Measurements from ENCODE around the gene CNTF.
A peak's percentile ranks its signal among the peaks of the same experiment; 100 is the strongest.

CNTF gene

GRCh38 chr11:58626934-58627483 lies 4.5 kb downstream of the CNTF start:
- no peak for TF ChIP-seq CTCF (IDR thresholded peaks at IDR 0.05)

- no peak for TF ChIP-seq CTCF (IDR thresholded peaks at IDR 0.05)
Measured at GRCh38 chr11:58628446-58628845, 6.0 kb downstream of the CNTF start.

GRCh38 chr11:58629857-58630256 lies 7.4 kb downstream of the CNTF start:
- peak; percentile 59 for TF ChIP-seq CTCF (IDR thresholded peaks at IDR 0.05)

- no peak for TF ChIP-seq CTCF (IDR thresholded peaks at IDR 0.05)
Measured at GRCh38 chr11:58631378-58631777, 8.9 kb downstream of the CNTF start.

- no peak for TF ChIP-seq CTCF (IDR thresholded peaks at IDR 0.05)
Measured at GRCh38 chr11:58632510-58632909, 10.0 kb downstream of the CNTF start.

GRCh38 chr11:58636587-58636986 lies 14.1 kb downstream of the CNTF start:
- TF ChIP-seq CTCF (IDR thresholded peaks at IDR 0.05), result no peak

GRCh38 chr11:58637371-58637770 lies 14.9 kb downstream of the CNTF start:
- no peak for TF ChIP-seq CTCF (IDR thresholded peaks at IDR 0.05)

GRCh38 chr11:58639103-58639502 lies 16.6 kb downstream of the CNTF start:
- no peak for TF ChIP-seq CTCF (IDR thresholded peaks at IDR 0.05)
